H1 (cell line): ENCODE measurements around the gene MBD3L5. TPM values are rescaled to one million over a fixed set of nuclear protein-coding genes. Genes with fewer than 3 reads are reported as not detected.

Experiments
- CTCF ChIA-PET: fragments of 300-600 bp; sonication (Branson Sonifier 250); formaldehyde crosslinking; loops from one replicate; lab custom pipeline; 2021; ENCODE audit not compliant: partially characterized antibody; lab: Charles Lee
- POLR2A ChIA-PET: fragments of 300-600 bp; sonication (Branson Sonifier 250); formaldehyde crosslinking; loops from one replicate; lab custom pipeline; 2021; ENCODE audit warnings: inconsistent platforms; ENCODE audit not compliant: partially characterized antibody; lab: Charles Lee
- DNase-seq, 2 experiments: peaks; one replicate each; pipeline versions ENCODE4 v3.0.0 to v3.0.0-alpha.2; 2010 to 2022; ENCODE audit warnings: low spot score in 2 of 2, low read depth in 1 of 2, mixed read lengths in 1 of 2
- FAIRE-seq: peaks from 2 replicates; lab custom pipeline; 2011; peaks lifted over from hg19 to GRCh38; lab: Jason Lieb, UNC
- H2AFZ ChIP-seq: 2 replicates; pipeline ENCODE4 v1.8.1; 2012; ENCODE audit warnings: low read length, inconsistent platforms
- H2AK5ac ChIP-seq: 2 replicates; pipeline ENCODE4 v1.6.1; 2013; ENCODE audit warnings: low read depth, low read length
- H2BK120ac ChIP-seq: replicated peaks from 2 replicates; pipeline ENCODE3; 2013; ENCODE audit warnings: low read depth, low read length, inconsistent platforms
- H2BK12ac ChIP-seq: 2 replicates; pipeline ENCODE4 v1.6.1; 2013; ENCODE audit warnings: low read depth, low read length
- H2BK15ac ChIP-seq: 2 replicates; pipeline ENCODE4 v1.6.1; 2013; ENCODE audit warnings: low read length
- H2BK20ac ChIP-seq: 2 replicates; pipeline ENCODE4 v1.6.1; 2013; ENCODE audit warnings: low read length
- H2BK5ac ChIP-seq: 2 replicates; pipeline ENCODE4 v1.6.1; 2013; ENCODE audit warnings: low read depth, low read length
- H3K14ac ChIP-seq: 2 replicates; pipeline ENCODE4 v1.6.1; 2013; ENCODE audit warnings: inconsistent platforms; ENCODE audit not compliant: insufficient read length
- H3K18ac ChIP-seq: 2 replicates; pipeline ENCODE4 v1.6.1; 2013; ENCODE audit warnings: low read length; ENCODE audit errors: extremely low read depth
- H3K23ac ChIP-seq: 2 replicates; pipeline ENCODE4 v1.6.1; 2013; ENCODE audit warnings: inconsistent platforms; ENCODE audit not compliant: insufficient read length
- H3K23me2 ChIP-seq: 2 replicates; pipeline ENCODE4 v1.6.1; 2013; ENCODE audit warnings: low read depth, low read length
- H3K27ac ChIP-seq: 2 replicates; pipeline ENCODE4 v1.6.1; 2011; ENCODE audit warnings: low read depth, low read length, inconsistent platforms
- H3K27me3 ChIP-seq, 4 experiments: replicated peaks in 1 of 4; 1 replicate in 1 of 4; 2 replicates in 3 of 4; pipeline versions ENCODE4 v1.6.1 to v1.8.1; 2011 to 2013; ENCODE audit warnings: low read length in 3 of 4, mild to moderate bottlenecking in 3 of 4, inconsistent platforms in 2 of 4, mixed read lengths in 2 of 4, moderate library complexity in 1 of 4; ENCODE audit not compliant: control insufficient read depth in 3 of 4, insufficient read depth in 3 of 4; ENCODE audit errors: extremely low read depth in 1 of 4
- H3K36me3 ChIP-seq, 4 experiments: 2 replicates each; pipeline versions ENCODE4 v1.6.1 to v1.8.1; 2011 to 2013; ENCODE audit warnings: mild to moderate bottlenecking in 4 of 4, low read length in 3 of 4, moderate library complexity in 2 of 4, control low read depth in 1 of 4, inconsistent platforms in 1 of 4; ENCODE audit not compliant: insufficient read depth in 4 of 4, control insufficient read depth in 2 of 4
- H3K4ac ChIP-seq: replicated peaks from 2 replicates; pipeline ENCODE3; 2013; ENCODE audit warnings: low read length, low read depth, mixed read lengths, inconsistent platforms; ENCODE audit not compliant: insufficient read length
- H3K4me1 ChIP-seq, 4 experiments: replicated peaks in 1 of 4; 1 replicate in 1 of 4; 2 replicates in 3 of 4; pipeline versions ENCODE4 v1.6.1 to v1.8.1; 2011 to 2013; ENCODE audit warnings: low read length in 3 of 4, inconsistent platforms in 2 of 4, mixed read lengths in 1 of 4; ENCODE audit not compliant: insufficient read depth in 4 of 4, control insufficient read depth in 3 of 4
- H3K4me2 ChIP-seq, 2 experiments: 2 replicates each; pipeline versions ENCODE4 v1.6.1 to v1.8.1; 2011 to 2013; ENCODE audit warnings: low read depth in 2 of 2, low read length in 2 of 2, control low read depth in 1 of 2, inconsistent platforms in 1 of 2, mild to moderate bottlenecking in 1 of 2; ENCODE audit not compliant: insufficient read depth in 1 of 2
- H3K4me3 ChIP-seq, 4 experiments: fragments of 200-600, 300-600 bp in 1 of 4; sonication (generic), shearing (Covaris generic), sonication (Bioruptor Twin) in 1 of 4; 2 replicates each; pipeline versions ENCODE4 v1.5.1 to v1.8.1; 2011 to 2016; ENCODE audit warnings: low read length in 4 of 4, low read depth in 3 of 4, control low read depth in 2 of 4, inconsistent platforms in 2 of 4, mild to moderate bottlenecking in 2 of 4, mixed read lengths in 1 of 4, moderate library complexity in 1 of 4; ENCODE audit not compliant: insufficient read depth in 2 of 4; ENCODE audit errors: extremely low read depth in 1 of 4
- H3K56ac ChIP-seq: replicated peaks from 2 replicates; pipeline ENCODE3; 2013; ENCODE audit warnings: low read depth, mild to moderate bottlenecking, mixed read lengths, low read length, inconsistent platforms; ENCODE audit not compliant: insufficient read length
- H3K79me1 ChIP-seq: 2 replicates; pipeline ENCODE4 v1.6.1; 2013; ENCODE audit warnings: low read depth, low read length, control low read depth
- H3K79me2 ChIP-seq, 2 experiments: 2 replicates each; pipeline versions ENCODE4 v1.6.1 to v1.8.1; 2012 to 2013; ENCODE audit warnings: low read length in 2 of 2, mild to moderate bottlenecking in 2 of 2, inconsistent platforms in 1 of 2; ENCODE audit not compliant: insufficient read depth in 2 of 2, control insufficient read depth in 1 of 2
- H3K9ac ChIP-seq, 4 experiments: replicated peaks in 1 of 4; 1 replicate in 1 of 4; 2 replicates in 3 of 4; pipeline versions ENCODE4 v1.6.1 to v1.8.1; 2011 to 2013; ENCODE audit warnings: low read depth in 3 of 4, low read length in 3 of 4, control low read depth in 2 of 4, mild to moderate bottlenecking in 2 of 4, moderate library complexity in 2 of 4, inconsistent platforms in 1 of 4; ENCODE audit errors: extremely low read depth in 1 of 4
- H3K9me3 ChIP-seq, 2 experiments: 2 replicates each; pipeline versions ENCODE4 v1.6.1 to v1.8.1; 2012 to 2013; ENCODE audit warnings: mild to moderate bottlenecking in 2 of 2, moderate library complexity in 2 of 2, control low read depth in 1 of 2, inconsistent platforms in 1 of 2, low read depth in 1 of 2, low read length in 1 of 2, mixed read lengths in 1 of 2; ENCODE audit not compliant: insufficient read depth in 2 of 2
- H4K20me1 ChIP-seq, 2 experiments: replicated peaks in 1 of 2; 2 replicates each; pipeline versions ENCODE3 to v1.8.1; 2011 to 2013; ENCODE audit warnings: inconsistent platforms in 2 of 2, low read length in 2 of 2, mild to moderate bottlenecking in 1 of 2; ENCODE audit not compliant: insufficient read depth in 2 of 2, control insufficient read depth in 1 of 2
- H4K5ac ChIP-seq: 2 replicates; pipeline ENCODE4 v1.6.1; 2013; ENCODE audit warnings: low read length, low read depth, mixed read lengths, inconsistent platforms; ENCODE audit not compliant: insufficient read length
- H4K8ac ChIP-seq: 2 replicates; pipeline ENCODE4 v1.8.0; 2013; ENCODE audit warnings: mild to moderate bottlenecking, moderate library complexity, low read length, inconsistent platforms; ENCODE audit not compliant: insufficient read depth; ENCODE audit errors: extremely low read depth
- H4K91ac ChIP-seq: replicated peaks from 2 replicates; pipeline ENCODE3; 2013; ENCODE audit warnings: low read length, mixed read lengths, inconsistent platforms; ENCODE audit not compliant: insufficient read length
- BACH1 ChIP-seq: IDR thresholded peaks from 2 replicates; pipeline ENCODE4 v1.6.1; 2012; ENCODE audit warnings: low read length, improper control_type of control experiment
- CTCF ChIP-seq, 3 experiments: IDR thresholded peaks; 1 replicate in 2 of 3; 2 replicates in 1 of 3; pipeline versions ENCODE4 v1.5.1 to v1.6.1; 2011; ENCODE audit warnings: low read length in 3 of 3, mild to moderate bottlenecking in 3 of 3, inconsistent platforms in 2 of 3, low read depth in 1 of 3, moderate library complexity in 1 of 3; ENCODE audit not compliant: insufficient read depth in 1 of 3; ENCODE audit errors: control extremely low read depth in 1 of 3
- SP1 ChIP-seq: IDR thresholded peaks from 2 replicates; pipeline ENCODE4 v1.6.1; 2011; ENCODE audit warnings: low read depth, low read length
- SRF ChIP-seq: IDR thresholded peaks from 2 replicates; pipeline ENCODE4 v1.6.1; 2011; ENCODE audit warnings: mild to moderate bottlenecking, low read depth, low read length, moderate library complexity
- TAF1 ChIP-seq: IDR thresholded peaks from 2 replicates; pipeline ENCODE4 v1.6.1; 2011; ENCODE audit warnings: mild to moderate bottlenecking, low read depth, low read length
- WGBS, 2 experiments: shearing (Covaris generic) in 1 of 2; methylation state at CpG; one replicate each; pipeline versions ENCODE4 v1.1.6 to v1.1.7; 2013 to 2015; ENCODE audit warnings: low lambda C conversion rate in 2 of 2, mixed read lengths in 2 of 2, inconsistent platforms in 1 of 2, low coverage in 1 of 2, missing lambda C conversion rate in 1 of 2; ENCODE audit not compliant: insufficient replicate concordance in 2 of 2, insufficient coverage in 1 of 2, insufficient read length in 1 of 2; ENCODE audit errors: extremely low coverage in 1 of 2, missing lambda C conversion rate in 1 of 2; 5-methylcytosine and 5-hydroxymethylcytosine counted together
- polyA plus RNA-seq, 7 experiments: library from polyadenylated mRNA; depleted of rRNA in 3 of 7; stranded (reverse) in 5 of 7; unstranded in 2 of 7; fragments of >200 nt in 5 of 7; fragments of 200-250 nt in 2 of 7; gene quantifications; 1 replicate in 5 of 7; 2 replicates in 1 of 7; 4 replicates in 1 of 7; pipeline versions ENCODE4 v1.2.1 to v1.2.3, GENCODE V29; 2011 to 2013; ENCODE audit warnings: missing spikeins in 2 of 7, mixed read lengths in 2 of 7
- total RNA-seq: library from RNA; stranded (reverse); fragmentation: NEBNext Ultra II Directional; extraction: Animal tissue kit (Norgen Biotek cat#: 25700); gene quantifications from 2 replicates; pipeline ENCODE4 v1.2.1, GENCODE V29; 2021

Gene MBD3L5
- total and polyA plus RNA-seq, 2 of the 8 experiments (the other 6 are each of a cell fraction or from before 2014, with no cell fraction given) = not detected

DNA sequence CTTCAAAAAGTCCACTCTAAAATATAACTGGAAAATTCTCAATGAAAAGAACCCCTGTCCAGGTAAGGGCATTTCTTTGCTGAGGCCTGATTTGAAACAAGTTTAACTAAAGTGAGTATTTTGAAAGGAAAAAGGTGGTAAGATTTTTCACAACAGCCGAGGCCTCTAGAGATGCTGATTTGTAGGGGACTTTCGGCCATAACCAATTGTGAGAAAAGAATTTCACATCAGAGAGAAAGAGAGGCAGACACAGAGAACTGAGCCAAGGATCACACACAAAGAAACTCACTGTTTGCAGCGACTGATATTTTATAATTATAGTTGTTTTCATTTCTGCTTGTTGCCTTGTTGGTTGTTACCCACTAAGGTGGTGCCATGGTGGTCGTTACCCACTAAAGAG is 33.6 kb upstream of the MBD3L5 start:
- TF ChIP-seq SP1 (no peak), SRF (no peak), TAF1 (no peak), BACH1 (no peak), CTCF (IDR thresholded peaks at IDR 0.05; ENCODE audit: control extremely low read depth in 1 of 3, insufficient read depth in 1 of 3, low read depth in 1 of 3, low read length in 3 of 3) (no peak)
- TF ChIP-seq, all 59 proteins: peak for 0

More for the DNA sequence above, 33.6 kb upstream of the MBD3L5 start:
- Histone ChIP-seq H3K56ac (no peak overlapping the region), H2BK5ac (no peak overlapping the region), H2BK12ac (no peak overlapping the region), H4K8ac (no peak overlapping the region), H3K79me2 (no peaks in the 10 kb centered on the region), H3K23me2 (peaks cover 8% of the 10 kb centered on the region; the same call in 1 of the 2 replicates), H2AK5ac (no peak overlapping the region), H3K23ac (no peak overlapping the region), H3K79me1 (no peaks in the 10 kb centered on the region), H2AFZ (no peak overlapping the region), H3K4me3 (no peak overlapping the region), H2BK15ac (no peak overlapping the region), H3K4me1 (no peaks in the 10 kb centered on the region), H2BK120ac (no peak overlapping the region), H3K9ac (no peak overlapping the region), H3K4ac (no peak overlapping the region), H2BK20ac (no peak overlapping the region), H4K5ac (no peak overlapping the region), H3K14ac (no peak overlapping the region), H3K27me3 (no peaks in the 10 kb centered on the region), H4K20me1 (peaks cover 0 to 4% of the 10 kb centered on the region in 2 experiments), H3K4me2 (no peak overlapping the region), H4K91ac (no peak overlapping the region), H3K36me3 (no peaks in the 10 kb centered on the region; a peak in 2 of 8 replicates), H3K9me3 (peaks cover 50 to 82% of the 10 kb centered on the region in 2 experiments), H3K27ac (no peak overlapping the region), H3K18ac (no peak overlapping the region)
- ChIA-PET CTCF (no interaction called here), POLR2A (no interaction called here)
- WGBS, 2 experiments = 69% methylated on average over 4 of the region's 4 CpGs; no CpG with 5 or more reads in 1 of the 2 experiments
- DNase-seq (no peak), FAIRE-seq (no peak)
